ENCODE results near the gene CCDC181.

DNA sequence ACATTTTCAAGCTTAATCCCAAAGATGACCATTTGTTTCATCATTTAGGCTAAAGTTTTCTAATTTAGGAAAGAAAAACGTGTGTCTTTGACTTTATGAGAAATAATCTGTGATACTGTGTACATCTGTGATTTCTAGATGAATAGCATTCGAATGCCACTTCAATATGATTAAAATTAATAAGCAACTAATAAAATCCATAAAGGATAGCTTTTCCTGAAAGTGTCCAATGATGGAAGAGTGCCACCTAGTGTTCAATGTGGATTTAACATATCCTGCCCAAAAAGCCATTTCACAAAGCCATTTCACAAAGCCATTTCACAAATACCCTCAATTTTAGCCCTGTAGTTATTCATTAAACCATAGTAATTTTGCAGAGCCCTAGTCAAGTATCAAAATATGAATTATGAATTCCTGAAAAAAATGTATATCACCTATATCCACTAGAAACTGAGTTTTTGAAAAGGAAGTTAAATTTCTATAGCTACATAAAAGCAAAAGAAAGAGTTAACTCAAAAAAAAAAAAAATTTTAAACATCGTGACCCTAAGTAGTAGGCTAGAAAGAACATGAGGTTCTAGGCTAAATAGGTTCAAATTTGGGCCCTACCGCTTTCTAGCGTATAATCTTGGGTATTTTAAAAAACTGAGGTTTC is 78.8 kb downstream of the CCDC181 start:
- TF ChIP-seq POLR2A (IDR thresholded peaks at IDR 0.05; ENCODE audit: low read length) (no peak), GATA1 (IDR thresholded peaks at IDR 0.05; ENCODE audit: low read depth, low read length) (no peak)

Measured in erythroblast (primary cell).